K562 (cell line): ENCODE data around the gene OR4L1.

Source experiments
- ARID2 ChIP-seq: fragments of 450-650 bp; IDR thresholded peaks from 2 replicates; pipeline ENCODE4 v1.6.1; 2017; ENCODE audit warnings: antibody characterized with exemption, mild to moderate bottlenecking
- EP300 ChIP-seq: IDR thresholded peaks from 2 replicates; pipeline ENCODE4 v1.6.1; 2012; ENCODE audit warnings: low read length, improper control_type of control experiment
- GABPA ChIP-seq: fragments of 200-800 bp; sonication (Bioruptor generic); conservative IDR thresholded peaks from 2 replicates; pipeline ENCODE4 v1.6.1; 2016; ENCODE audit warnings: low read depth, missing genetic modification characterization, missing compliant biosample characterization
- JUND ChIP-seq, 2 experiments: IDR thresholded peaks; 2 replicates in 1 of 2; 3 replicates in 1 of 2; pipeline ENCODE4 v1.6.1; 2011; ENCODE audit warnings: borderline replicate concordance in 2 of 2, low read depth in 2 of 2, low read length in 2 of 2, improper control_type of control experiment in 1 of 2, missing biosample characterization in 1 of 2, missing genetic modification characterization in 1 of 2, missing genetic modification reagents in 1 of 2
- MAFK ChIP-seq: IDR thresholded peaks from 2 replicates; pipeline ENCODE4 v1.6.1; 2011; ENCODE audit warnings: low read length, improper control_type of control experiment
- POLR2A ChIP-seq: fragments of 450-650 bp; conservative IDR thresholded peaks from 2 replicates; pipeline ENCODE4 v1.6.1; 2016
- TBL1XR1 ChIP-seq, 2 experiments: IDR thresholded peaks; 2 replicates each; pipeline ENCODE4 v1.6.1; 2012; ENCODE audit warnings: improper control_type of control experiment in 2 of 2, low read length in 2 of 2, mild to moderate bottlenecking in 1 of 2
- TF ChIP-seq, protein P1 (sequence below), 3 experiments: IDR thresholded peaks in 2 of 3; conservative IDR thresholded peaks in 1 of 3; 2 replicates each; pipeline ENCODE4 v1.5.1; 2011 to 2012; ENCODE audit warnings: low read length in 3 of 3, mild to moderate bottlenecking in 3 of 3, control low read depth in 2 of 3, improper control_type of control experiment in 1 of 3, inconsistent platforms in 1 of 3, low read depth in 1 of 3, mixed read lengths in 1 of 3, moderate library complexity in 1 of 3; ENCODE audit not compliant: insufficient read depth in 2 of 3
- TF ChIP-seq, protein P2 (sequence below): fragments of 450-650 bp; formaldehyde crosslinking; IDR thresholded peaks from 2 replicates; pipeline ENCODE4 v1.4.0; 2020; ENCODE audit warnings: mild to moderate bottlenecking, mixed read lengths
- TF ChIP-seq, protein P3 (sequence below): sonication (generic); formaldehyde crosslinking; IDR thresholded peaks from 2 replicates; pipeline ENCODE4 v1.5.0; 2020; ENCODE audit warnings: missing genetic modification reagents
- TF ChIP-seq, protein P4 (sequence below): fragments of 450-650 bp; formaldehyde crosslinking; IDR thresholded peaks from 2 replicates; pipeline ENCODE4 v1.4.0; 2020; ENCODE audit warnings: mild to moderate bottlenecking
- TF ChIP-seq, protein P5 (sequence below): fragments of 450-650 bp; conservative IDR thresholded peaks from 2 replicates; pipeline ENCODE4 v1.6.1; 2016; ENCODE audit warnings: missing genetic modification characterization, low read depth, mild to moderate bottlenecking, control low read depth, missing compliant biosample characterization
- TF ChIP-seq, protein P6 (sequence below): sonication (generic); formaldehyde crosslinking; IDR thresholded peaks from 2 replicates; pipeline ENCODE4 v1.8.0; 2022; ENCODE audit warnings: mild to moderate bottlenecking, missing genetic modification reagents
- TF ChIP-seq, protein P7 (sequence below): sonication (generic); formaldehyde crosslinking; IDR thresholded peaks from 2 replicates; pipeline ENCODE4 v1.9.0; 2022; ENCODE audit warnings: mild to moderate bottlenecking, missing genetic modification reagents

DNA sequence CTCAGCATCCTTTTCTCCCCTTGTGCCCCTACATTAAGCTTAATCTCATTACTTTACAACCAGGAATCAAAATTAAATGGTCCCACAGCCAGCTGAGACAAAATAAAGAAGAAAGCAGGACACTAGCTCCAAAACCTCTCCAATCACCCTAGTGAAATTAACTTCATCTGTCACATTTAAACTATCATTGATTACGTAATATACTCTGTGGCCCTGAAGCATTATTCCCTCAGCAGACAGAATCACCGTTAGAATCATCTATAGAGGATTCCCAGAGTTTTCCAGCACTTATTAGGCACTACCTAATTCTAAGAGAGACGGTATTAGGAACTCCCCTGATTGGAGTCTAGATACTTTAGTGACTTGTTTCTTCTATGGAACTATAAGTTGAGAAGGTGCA lies 50.6 kb downstream of the OR4L1 start, which contains the start of gene OR4K17:
- TF ChIP-seq MAFK, result no peak
- TF ChIP-seq, protein P1, sequence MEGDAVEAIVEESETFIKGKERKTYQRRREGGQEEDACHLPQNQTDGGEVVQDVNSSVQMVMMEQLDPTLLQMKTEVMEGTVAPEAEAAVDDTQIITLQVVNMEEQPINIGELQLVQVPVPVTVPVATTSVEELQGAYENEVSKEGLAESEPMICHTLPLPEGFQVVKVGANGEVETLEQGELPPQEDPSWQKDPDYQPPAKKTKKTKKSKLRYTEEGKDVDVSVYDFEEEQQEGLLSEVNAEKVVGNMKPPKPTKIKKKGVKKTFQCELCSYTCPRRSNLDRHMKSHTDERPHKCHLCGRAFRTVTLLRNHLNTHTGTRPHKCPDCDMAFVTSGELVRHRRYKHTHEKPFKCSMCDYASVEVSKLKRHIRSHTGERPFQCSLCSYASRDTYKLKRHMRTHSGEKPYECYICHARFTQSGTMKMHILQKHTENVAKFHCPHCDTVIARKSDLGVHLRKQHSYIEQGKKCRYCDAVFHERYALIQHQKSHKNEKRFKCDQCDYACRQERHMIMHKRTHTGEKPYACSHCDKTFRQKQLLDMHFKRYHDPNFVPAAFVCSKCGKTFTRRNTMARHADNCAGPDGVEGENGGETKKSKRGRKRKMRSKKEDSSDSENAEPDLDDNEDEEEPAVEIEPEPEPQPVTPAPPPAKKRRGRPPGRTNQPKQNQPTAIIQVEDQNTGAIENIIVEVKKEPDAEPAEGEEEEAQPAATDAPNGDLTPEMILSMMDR (IDR thresholded peaks at IDR 0.05 in 2 of 3, conservative IDR thresholded peaks at IDR 0.05 in 1 of 3; ENCODE audit: insufficient read depth in 2 of 3, low read depth in 1 of 3, low read length in 3 of 3), result no peak
- TF ChIP-seq, protein P2, sequence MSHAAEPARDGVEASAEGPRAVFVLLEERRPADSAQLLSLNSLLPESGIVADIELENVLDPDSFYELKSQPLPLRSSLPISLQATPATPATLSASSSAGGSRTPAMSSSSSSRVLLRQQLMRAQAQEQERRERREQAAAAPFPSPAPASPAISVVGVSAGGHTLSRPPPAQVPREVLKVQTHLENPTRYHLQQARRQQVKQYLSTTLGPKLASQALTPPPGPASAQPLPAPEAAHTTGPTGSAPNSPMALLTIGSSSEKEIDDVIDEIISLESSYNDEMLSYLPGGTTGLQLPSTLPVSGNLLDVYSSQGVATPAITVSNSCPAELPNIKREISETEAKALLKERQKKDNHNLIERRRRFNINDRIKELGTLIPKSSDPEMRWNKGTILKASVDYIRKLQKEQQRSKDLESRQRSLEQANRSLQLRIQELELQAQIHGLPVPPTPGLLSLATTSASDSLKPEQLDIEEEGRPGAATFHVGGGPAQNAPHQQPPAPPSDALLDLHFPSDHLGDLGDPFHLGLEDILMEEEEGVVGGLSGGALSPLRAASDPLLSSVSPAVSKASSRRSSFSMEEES, result no peak
- TF ChIP-seq, protein P3, sequence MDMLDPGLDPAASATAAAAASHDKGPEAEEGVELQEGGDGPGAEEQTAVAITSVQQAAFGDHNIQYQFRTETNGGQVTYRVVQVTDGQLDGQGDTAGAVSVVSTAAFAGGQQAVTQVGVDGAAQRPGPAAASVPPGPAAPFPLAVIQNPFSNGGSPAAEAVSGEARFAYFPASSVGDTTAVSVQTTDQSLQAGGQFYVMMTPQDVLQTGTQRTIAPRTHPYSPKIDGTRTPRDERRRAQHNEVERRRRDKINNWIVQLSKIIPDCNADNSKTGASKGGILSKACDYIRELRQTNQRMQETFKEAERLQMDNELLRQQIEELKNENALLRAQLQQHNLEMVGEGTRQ (CRISPR knock-in tag), result no peak
- TF ChIP-seq TBL1XR1 (IDR thresholded peaks at IDR 0.05; ENCODE audit: low read length in 2 of 2), result no peak
- TF ChIP-seq POLR2A, result no peak
- TF ChIP-seq, protein P4, sequence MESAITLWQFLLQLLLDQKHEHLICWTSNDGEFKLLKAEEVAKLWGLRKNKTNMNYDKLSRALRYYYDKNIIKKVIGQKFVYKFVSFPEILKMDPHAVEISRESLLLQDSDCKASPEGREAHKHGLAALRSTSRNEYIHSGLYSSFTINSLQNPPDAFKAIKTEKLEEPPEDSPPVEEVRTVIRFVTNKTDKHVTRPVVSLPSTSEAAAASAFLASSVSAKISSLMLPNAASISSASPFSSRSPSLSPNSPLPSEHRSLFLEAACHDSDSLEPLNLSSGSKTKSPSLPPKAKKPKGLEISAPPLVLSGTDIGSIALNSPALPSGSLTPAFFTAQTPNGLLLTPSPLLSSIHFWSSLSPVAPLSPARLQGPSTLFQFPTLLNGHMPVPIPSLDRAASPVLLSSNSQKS (CRISPR knock-in tag), result no peak
- TF ChIP-seq, protein P5, sequence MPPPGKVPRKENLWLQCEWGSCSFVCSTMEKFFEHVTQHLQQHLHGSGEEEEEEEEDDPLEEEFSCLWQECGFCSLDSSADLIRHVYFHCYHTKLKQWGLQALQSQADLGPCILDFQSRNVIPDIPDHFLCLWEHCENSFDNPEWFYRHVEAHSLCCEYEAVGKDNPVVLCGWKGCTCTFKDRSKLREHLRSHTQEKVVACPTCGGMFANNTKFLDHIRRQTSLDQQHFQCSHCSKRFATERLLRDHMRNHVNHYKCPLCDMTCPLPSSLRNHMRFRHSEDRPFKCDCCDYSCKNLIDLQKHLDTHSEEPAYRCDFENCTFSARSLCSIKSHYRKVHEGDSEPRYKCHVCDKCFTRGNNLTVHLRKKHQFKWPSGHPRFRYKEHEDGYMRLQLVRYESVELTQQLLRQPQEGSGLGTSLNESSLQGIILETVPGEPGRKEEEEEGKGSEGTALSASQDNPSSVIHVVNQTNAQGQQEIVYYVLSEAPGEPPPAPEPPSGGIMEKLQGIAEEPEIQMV, result no peak
- no peak for TF ChIP-seq JUND (IDR thresholded peaks at IDR 0.05; ENCODE audit: borderline replicate concordance, low read depth, low read length)
- no peak for TF ChIP-seq JUND (tag; IDR thresholded peaks at IDR 0.05; ENCODE audit: borderline replicate concordance, low read depth, low read length)
- TF ChIP-seq, protein P6, sequence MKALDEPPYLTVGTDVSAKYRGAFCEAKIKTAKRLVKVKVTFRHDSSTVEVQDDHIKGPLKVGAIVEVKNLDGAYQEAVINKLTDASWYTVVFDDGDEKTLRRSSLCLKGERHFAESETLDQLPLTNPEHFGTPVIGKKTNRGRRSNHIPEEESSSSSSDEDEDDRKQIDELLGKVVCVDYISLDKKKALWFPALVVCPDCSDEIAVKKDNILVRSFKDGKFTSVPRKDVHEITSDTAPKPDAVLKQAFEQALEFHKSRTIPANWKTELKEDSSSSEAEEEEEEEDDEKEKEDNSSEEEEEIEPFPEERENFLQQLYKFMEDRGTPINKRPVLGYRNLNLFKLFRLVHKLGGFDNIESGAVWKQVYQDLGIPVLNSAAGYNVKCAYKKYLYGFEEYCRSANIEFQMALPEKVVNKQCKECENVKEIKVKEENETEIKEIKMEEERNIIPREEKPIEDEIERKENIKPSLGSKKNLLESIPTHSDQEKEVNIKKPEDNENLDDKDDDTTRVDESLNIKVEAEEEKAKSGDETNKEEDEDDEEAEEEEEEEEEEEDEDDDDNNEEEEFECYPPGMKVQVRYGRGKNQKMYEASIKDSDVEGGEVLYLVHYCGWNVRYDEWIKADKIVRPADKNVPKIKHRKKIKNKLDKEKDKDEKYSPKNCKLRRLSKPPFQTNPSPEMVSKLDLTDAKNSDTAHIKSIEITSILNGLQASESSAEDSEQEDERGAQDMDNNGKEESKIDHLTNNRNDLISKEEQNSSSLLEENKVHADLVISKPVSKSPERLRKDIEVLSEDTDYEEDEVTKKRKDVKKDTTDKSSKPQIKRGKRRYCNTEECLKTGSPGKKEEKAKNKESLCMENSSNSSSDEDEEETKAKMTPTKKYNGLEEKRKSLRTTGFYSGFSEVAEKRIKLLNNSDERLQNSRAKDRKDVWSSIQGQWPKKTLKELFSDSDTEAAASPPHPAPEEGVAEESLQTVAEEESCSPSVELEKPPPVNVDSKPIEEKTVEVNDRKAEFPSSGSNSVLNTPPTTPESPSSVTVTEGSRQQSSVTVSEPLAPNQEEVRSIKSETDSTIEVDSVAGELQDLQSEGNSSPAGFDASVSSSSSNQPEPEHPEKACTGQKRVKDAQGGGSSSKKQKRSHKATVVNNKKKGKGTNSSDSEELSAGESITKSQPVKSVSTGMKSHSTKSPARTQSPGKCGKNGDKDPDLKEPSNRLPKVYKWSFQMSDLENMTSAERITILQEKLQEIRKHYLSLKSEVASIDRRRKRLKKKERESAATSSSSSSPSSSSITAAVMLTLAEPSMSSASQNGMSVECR (CRISPR knock-in tag), result no peak
- no peak for TF ChIP-seq GABPA (tag)
- no peak for TF ChIP-seq ARID2
- TF ChIP-seq EP300, result no peak
- TF ChIP-seq, protein P7, sequence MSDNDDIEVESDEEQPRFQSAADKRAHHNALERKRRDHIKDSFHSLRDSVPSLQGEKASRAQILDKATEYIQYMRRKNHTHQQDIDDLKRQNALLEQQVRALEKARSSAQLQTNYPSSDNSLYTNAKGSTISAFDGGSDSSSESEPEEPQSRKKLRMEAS (CRISPR knock-in tag), result no peak
